HEK293 (cell line): ENCODE measurements around the gene FANCE.

Experiments used
- CTCF ChIA-PET: fragments of 350-600 bp; formaldehyde crosslinking; extraction: SDS; loops from one replicate; lab custom pipeline; 2021; ENCODE audit warnings: antibody characterized with exemption; lab: Yijun Ruan, JAX
- POLR2A ChIA-PET: fragments of 300-600 bp; formaldehyde crosslinking; extraction: SDS; loops from one replicate; lab custom pipeline; 2020; ENCODE audit warnings: antibody characterized with exemption, inconsistent platforms; lab: Yijun Ruan, JAX
- H3K27ac ChIP-seq: fragments of 200-500 bp; sonication (Bioruptor generic); 2 replicates; pipeline ENCODE4 v1.5.1; 2014; ENCODE audit warnings: low read depth, low read length, control low read depth, inconsistent platforms; ENCODE audit errors: extremely low read depth
- H3K36me3 ChIP-seq, 2 experiments: fragments of 200-500 bp in 1 of 2; sonication (Bioruptor generic) in 1 of 2; 1 replicate in 1 of 2; 2 replicates in 1 of 2; pipeline ENCODE4 v1.5.1; 2014 to 2017; ENCODE audit warnings: inconsistent platforms in 2 of 2, low read length in 2 of 2; ENCODE audit not compliant: control insufficient read depth in 2 of 2, insufficient read depth in 1 of 2
- H3K4me1 ChIP-seq: fragments of 200-500 bp; sonication (Bioruptor generic); 2 replicates; pipeline ENCODE4 v1.5.1; 2014; ENCODE audit warnings: mild to moderate bottlenecking, low read length, inconsistent platforms; ENCODE audit not compliant: control insufficient read depth, insufficient read depth
- H3K4me3 ChIP-seq: 2 replicates; pipeline ENCODE4 v1.5.1; 2011; ENCODE audit warnings: low read depth, mild to moderate bottlenecking, control low read depth, low read length, moderate library complexity
- H3K9me3 ChIP-seq: fragments of 200-500 bp; sonication (Bioruptor generic); 2 replicates; pipeline ENCODE4 v1.5.1; 2014; ENCODE audit warnings: low read depth, low read length, inconsistent platforms; ENCODE audit not compliant: control insufficient read depth, insufficient read depth
- GLI2 ChIP-seq: fragments of 450-650 bp; formaldehyde crosslinking; IDR thresholded peaks from 2 replicates; pipeline ENCODE4; 2017; ENCODE audit warnings: missing biosample characterization, missing genetic modification characterization, low read depth, borderline replicate concordance
- GLIS1 ChIP-seq: fragments of 450-650 bp; formaldehyde crosslinking; IDR thresholded peaks from 2 replicates; pipeline ENCODE4 v1.5.1; 2016; ENCODE audit warnings: missing biosample characterization, missing genetic modification characterization
- KLF10 ChIP-seq: fragments of 450-650 bp; IDR thresholded peaks from 2 replicates; pipeline ENCODE4 v1.5.1; 2018; ENCODE audit warnings: missing biosample characterization, mild to moderate bottlenecking, missing genetic modification characterization
- KLF7 ChIP-seq: fragments of 450-650 bp; formaldehyde crosslinking; IDR thresholded peaks from 2 replicates; pipeline ENCODE4 v1.5.1; 2016; ENCODE audit warnings: missing biosample characterization, missing genetic modification characterization, borderline replicate concordance
- SP7 ChIP-seq: fragments of 450-650 bp; formaldehyde crosslinking; IDR thresholded peaks from 2 replicates; pipeline ENCODE4 v1.5.1; 2016; ENCODE audit warnings: missing biosample characterization, missing genetic modification characterization
- TSHZ1 ChIP-seq: fragments of 450-650 bp; formaldehyde crosslinking; IDR thresholded peaks from 2 replicates; pipeline ENCODE4 v1.5.1; 2016; ENCODE audit warnings: missing biosample characterization, missing genetic modification characterization, borderline replicate concordance
- ZBTB17 ChIP-seq: fragments of 450-650 bp; formaldehyde crosslinking; IDR thresholded peaks from 2 replicates; pipeline ENCODE4 v1.5.1; 2016; ENCODE audit warnings: missing biosample characterization, missing genetic modification characterization
- ZBTB48 ChIP-seq: fragments of 450-650 bp; formaldehyde crosslinking; IDR thresholded peaks from 2 replicates; pipeline ENCODE4 v1.5.1; 2016; ENCODE audit warnings: missing biosample characterization, missing genetic modification characterization
- ZNF138 ChIP-seq: fragments of 450-650 bp; formaldehyde crosslinking; IDR thresholded peaks from 2 replicates; pipeline ENCODE4 v1.5.1; 2016; ENCODE audit warnings: missing biosample characterization, missing genetic modification characterization, borderline replicate concordance
- ZNF140 ChIP-seq: fragments of 450-650 bp; formaldehyde crosslinking; IDR thresholded peaks from 2 replicates; pipeline ENCODE4 v1.5.1; 2016; ENCODE audit warnings: missing biosample characterization, missing genetic modification characterization
- ZNF184 ChIP-seq: fragments of 450-650 bp; IDR thresholded peaks from 2 replicates; pipeline ENCODE4 v1.5.1; 2018; ENCODE audit warnings: missing biosample characterization, mild to moderate bottlenecking, missing genetic modification characterization
- ZNF324 ChIP-seq: fragments of 450-650 bp; formaldehyde crosslinking; IDR thresholded peaks from 2 replicates; pipeline ENCODE4 v1.5.1; 2016; ENCODE audit warnings: missing biosample characterization, missing genetic modification characterization
- ZNF398 ChIP-seq: fragments of 450-650 bp; formaldehyde crosslinking; IDR thresholded peaks from 2 replicates; pipeline ENCODE4 v1.5.1; 2017; ENCODE audit warnings: missing biosample characterization, missing genetic modification characterization
- ZNF544 ChIP-seq: fragments of 450-650 bp; formaldehyde crosslinking; IDR thresholded peaks from 2 replicates; pipeline ENCODE4 v1.5.0; 2017; ENCODE audit warnings: missing biosample characterization, missing genetic modification characterization
- ZNF561 ChIP-seq: fragments of 450-650 bp; IDR thresholded peaks from 2 replicates; pipeline ENCODE4 v1.5.1; 2018; ENCODE audit warnings: missing biosample characterization, missing genetic modification characterization, borderline replicate concordance
- ZNF600 ChIP-seq: fragments of 450-650 bp; formaldehyde crosslinking; IDR thresholded peaks from 2 replicates; pipeline ENCODE4 v1.5.1; 2016; ENCODE audit warnings: missing biosample characterization, missing genetic modification characterization
- ZNF626 ChIP-seq: fragments of 450-650 bp; sonication (Bioruptor Pico); formaldehyde crosslinking; IDR thresholded peaks from 2 replicates; pipeline ENCODE4 v1.5.1; 2018; ENCODE audit warnings: missing biosample characterization, missing genetic modification characterization, inconsistent platforms
- ZNF670 ChIP-seq: fragments of 450-650 bp; formaldehyde crosslinking; IDR thresholded peaks from 2 replicates; pipeline ENCODE4 v1.5.1; 2016; ENCODE audit warnings: missing biosample characterization, missing genetic modification characterization, low read depth
- ZNF677 ChIP-seq: fragments of 450-650 bp; IDR thresholded peaks from 2 replicates; pipeline ENCODE4 v1.5.0; 2018; ENCODE audit warnings: missing biosample characterization, mild to moderate bottlenecking, missing genetic modification characterization, moderate library complexity
- ZNF747 ChIP-seq: fragments of 450-650 bp; formaldehyde crosslinking; IDR thresholded peaks from 2 replicates; pipeline ENCODE4 v1.5.1; 2016; ENCODE audit warnings: missing biosample characterization, missing genetic modification characterization
- ZNF785 ChIP-seq: fragments of 450-650 bp; formaldehyde crosslinking; IDR thresholded peaks from 2 replicates; pipeline ENCODE4 v1.5.1; 2016; ENCODE audit warnings: missing biosample characterization, missing genetic modification characterization
- ZNF830 ChIP-seq: fragments of 450-650 bp; IDR thresholded peaks from 2 replicates; pipeline ENCODE4 v1.5.0; 2018; ENCODE audit warnings: missing biosample characterization, missing genetic modification characterization, low read depth, mild to moderate bottlenecking, moderate library complexity
- ZSCAN30 ChIP-seq: fragments of 450-650 bp; IDR thresholded peaks from 2 replicates; pipeline ENCODE4 v1.5.1; 2018; ENCODE audit warnings: missing biosample characterization, mild to moderate bottlenecking, missing genetic modification characterization, moderate library complexity
- TF ChIP-seq, protein P1 (sequence below): fragments of 450-650 bp; formaldehyde crosslinking; IDR thresholded peaks from 2 replicates; pipeline ENCODE4 v1.5.1; 2016; ENCODE audit warnings: missing biosample characterization, missing genetic modification characterization

Gene FANCE

DNA sequence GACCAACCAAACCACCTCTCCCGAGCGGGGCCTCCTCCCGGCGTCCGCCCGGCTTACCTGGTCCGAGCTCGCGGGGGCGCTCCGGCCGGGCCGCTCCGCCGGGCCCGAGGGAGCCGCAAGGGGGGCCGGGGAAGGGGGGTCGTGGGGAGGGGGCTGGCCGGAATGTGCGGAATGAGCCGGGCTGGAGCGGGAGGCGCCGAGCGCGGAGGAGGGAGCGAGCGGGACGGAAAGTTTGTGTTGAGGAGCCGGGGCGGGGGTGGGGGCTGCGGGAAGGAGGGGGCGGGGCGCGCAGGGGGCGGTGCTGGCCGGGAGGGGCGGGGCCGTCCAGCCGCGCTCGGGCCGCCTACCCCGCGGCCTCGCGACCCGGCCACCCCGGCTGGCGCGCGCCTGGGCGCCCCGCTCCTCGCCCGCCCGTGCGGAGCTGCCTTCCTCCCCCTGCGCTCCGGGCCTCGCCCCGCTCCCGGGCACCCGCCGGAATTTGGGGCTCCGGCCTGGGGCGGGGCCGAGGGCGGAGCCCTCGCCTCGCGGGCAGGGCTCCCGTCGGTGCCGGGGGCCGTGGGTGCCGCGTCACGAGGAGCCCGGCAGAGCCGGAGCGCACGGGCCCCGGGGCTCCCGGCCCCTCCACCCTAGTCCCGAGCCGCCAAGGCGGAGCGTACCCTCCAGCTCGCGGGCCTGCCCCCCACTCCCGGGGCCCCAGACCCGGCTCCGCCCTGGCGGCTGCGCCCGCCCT lies 44.9 kb downstream of the FANCE start, which contains the start of gene TEAD3:
TEAD3 (minus strand) TSS at position 239 of the 730 bp plus-strand sequence.
- Histone ChIP-seq H3K36me3 (peaks cover 0 to 4% of the 10 kb centered on the region in 2 experiments; a peak in 1 of 3 replicates), H3K9me3 (no peaks in the 10 kb centered on the region), H3K4me3 (peak within 1 kb of the TSS; percentile 73), H3K4me1 (peaks cover 8% of the 10 kb centered on the region), H3K27ac (peak within 1 kb of the TSS; percentile 66; the same call in 1 of the 2 replicates)
- CTCF ChIA-PET = interaction anchor here (0.6 to 1.2 kb wide), 7 partner anchors 10 to 239 kb away, joined by 3 to 8 read pairs (median 3); no protein-coding TSS in a partner anchor
- POLR2A ChIA-PET = interaction anchor here (1.0 to 4.3 kb wide), 10 partner anchors 10 to 238 kb away, joined by 3 to 40 read pairs (median 4); partner anchors contain the start of genes RPL10A and ZNF76
- no peak for TF ChIP-seq ZNF785 (tag by site-specific recombination)
- TF ChIP-seq ZNF670 = no peak
- peak; percentile 3; the same call in 1 of the 2 replicates for TF ChIP-seq GLIS1 (tag by site-specific recombination)
- no peak for TF ChIP-seq ZNF747 (tag by site-specific recombination)
- 0 out of 2 replicates have a peak, but pooled peaks have one; percentile 10 for TF ChIP-seq ZSCAN30 (tag by site-specific recombination)
- TF ChIP-seq ZNF544 (tag by site-specific recombination) = no peak
- TF ChIP-seq, protein P1, sequence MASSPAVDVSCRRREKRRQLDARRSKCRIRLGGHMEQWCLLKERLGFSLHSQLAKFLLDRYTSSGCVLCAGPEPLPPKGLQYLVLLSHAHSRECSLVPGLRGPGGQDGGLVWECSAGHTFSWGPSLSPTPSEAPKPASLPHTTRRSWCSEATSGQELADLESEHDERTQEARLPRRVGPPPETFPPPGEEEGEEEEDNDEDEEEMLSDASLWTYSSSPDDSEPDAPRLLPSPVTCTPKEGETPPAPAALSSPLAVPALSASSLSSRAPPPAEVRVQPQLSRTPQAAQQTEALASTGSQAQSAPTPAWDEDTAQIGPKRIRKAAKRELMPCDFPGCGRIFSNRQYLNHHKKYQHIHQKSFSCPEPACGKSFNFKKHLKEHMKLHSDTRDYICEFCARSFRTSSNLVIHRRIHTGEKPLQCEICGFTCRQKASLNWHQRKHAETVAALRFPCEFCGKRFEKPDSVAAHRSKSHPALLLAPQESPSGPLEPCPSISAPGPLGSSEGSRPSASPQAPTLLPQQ (tag by site-specific recombination) = peak; percentile 17; the same call in 1 of the 2 replicates
- TF ChIP-seq ZNF830 (tag by site-specific recombination) = no peak
- peak; percentile 44; the same call in 1 of the 2 replicates for TF ChIP-seq ZNF561 (tag by site-specific recombination)
- TF ChIP-seq ZNF626 = no peak
- TF ChIP-seq KLF10 (tag by site-specific recombination) = 0 out of 2 replicates have a peak, but pooled peaks have one; percentile 27
- TF ChIP-seq ZNF677 (tag by site-specific recombination) = 0 out of 2 replicates have a peak, but pooled peaks have one; percentile 13
- no peak for TF ChIP-seq ZNF324 (tag by site-specific recombination)
- no peak for TF ChIP-seq KLF7 (tag by site-specific recombination)
- no peak for TF ChIP-seq ZBTB17 (tag by site-specific recombination)
- TF ChIP-seq ZNF184 (tag by site-specific recombination) = no peak
- TF ChIP-seq ZNF398 (tag by site-specific recombination) = 0 out of 2 replicates have a peak, but pooled peaks have one; percentile 11

DNA sequence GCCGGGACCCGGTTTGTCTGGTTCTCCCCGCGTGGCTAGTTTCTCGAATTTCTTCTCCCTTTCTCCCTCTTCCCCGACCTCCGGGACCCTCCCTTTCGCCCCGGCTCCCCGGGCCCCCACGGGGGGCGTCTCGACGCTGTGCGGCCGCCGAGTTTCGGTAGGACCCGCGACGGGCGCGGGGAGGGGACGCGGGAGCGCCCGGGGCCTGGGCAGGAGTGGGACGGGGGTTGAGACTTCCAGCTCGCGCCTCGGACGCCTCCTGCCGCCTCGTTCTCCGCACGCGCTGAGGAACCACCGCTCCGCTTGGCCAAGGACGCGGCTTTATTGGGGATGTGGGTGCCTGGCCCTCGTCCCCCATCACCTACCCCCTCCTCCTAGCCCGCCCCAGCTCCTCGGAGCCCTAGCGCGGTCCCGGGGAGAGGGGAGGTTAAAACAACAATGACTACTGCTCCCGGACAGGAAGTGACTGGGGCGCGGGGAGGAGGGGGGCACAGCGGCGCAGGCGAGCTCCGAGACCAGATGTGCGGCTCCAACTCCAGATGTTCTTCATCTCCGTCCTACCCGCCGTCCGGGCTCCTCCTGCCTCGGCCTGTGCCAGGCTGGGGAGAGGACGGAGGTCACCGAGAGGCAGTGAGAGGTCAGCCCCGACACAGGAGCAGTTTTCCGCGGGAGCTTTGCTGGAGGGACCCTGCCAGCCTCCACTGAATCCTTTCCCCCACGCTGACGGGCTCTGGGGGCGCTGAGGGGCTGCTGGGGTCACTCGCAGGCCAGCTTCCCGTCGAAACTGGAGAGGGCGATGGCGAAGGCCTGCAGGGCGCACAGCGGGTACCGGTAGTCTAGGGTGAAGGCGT lies 45.7 kb downstream of the FANCE start:
- Histone ChIP-seq H3K4me1 (peaks cover 3% of the 10 kb centered on the region), H3K4me3 (peak overlapping the region; percentile 73), H3K9me3 (no peaks in the 10 kb centered on the region), H3K27ac (peak overlapping the region; percentile 66; the same call in 1 of the 2 replicates), H3K36me3 (peaks cover 0 to 4% of the 10 kb centered on the region in 2 experiments; a peak in 1 of 3 replicates)
- ChIA-PET POLR2A (interaction anchor here (0.6 to 4.3 kb wide), 8 partner anchors 10 to 230 kb away, joined by 3 to 40 read pairs (median 4); partner anchors contain the start of gene RPL10A), CTCF (interaction anchor here (0.6 to 1.2 kb wide), 5 partner anchors 11 to 52 kb away, joined by 3 to 8 read pairs (median 3); no protein-coding TSS in a partner anchor)
- TF ChIP-seq ZNF140 (tag by site-specific recombination) (no peak), ZNF600 (tag by site-specific recombination) (0 out of 2 replicates have a peak, but pooled peaks have one; percentile 23), TSHZ1 (tag by site-specific recombination) (no peak), GLI2 (tag by site-specific recombination) (no peak), ZBTB48 (tag by site-specific recombination) (no peak), SP7 (tag by site-specific recombination) (no peak), ZNF138 (tag by site-specific recombination) (no peak)
